ENCODE data around the gene AP5Z1.
"Not testable (repeated sequence)": the region's sequence is repeated elsewhere in the genome, so short reads cannot be mapped to it uniquely, and the experiment has no call there.

The AP5Z1 gene

DNA sequence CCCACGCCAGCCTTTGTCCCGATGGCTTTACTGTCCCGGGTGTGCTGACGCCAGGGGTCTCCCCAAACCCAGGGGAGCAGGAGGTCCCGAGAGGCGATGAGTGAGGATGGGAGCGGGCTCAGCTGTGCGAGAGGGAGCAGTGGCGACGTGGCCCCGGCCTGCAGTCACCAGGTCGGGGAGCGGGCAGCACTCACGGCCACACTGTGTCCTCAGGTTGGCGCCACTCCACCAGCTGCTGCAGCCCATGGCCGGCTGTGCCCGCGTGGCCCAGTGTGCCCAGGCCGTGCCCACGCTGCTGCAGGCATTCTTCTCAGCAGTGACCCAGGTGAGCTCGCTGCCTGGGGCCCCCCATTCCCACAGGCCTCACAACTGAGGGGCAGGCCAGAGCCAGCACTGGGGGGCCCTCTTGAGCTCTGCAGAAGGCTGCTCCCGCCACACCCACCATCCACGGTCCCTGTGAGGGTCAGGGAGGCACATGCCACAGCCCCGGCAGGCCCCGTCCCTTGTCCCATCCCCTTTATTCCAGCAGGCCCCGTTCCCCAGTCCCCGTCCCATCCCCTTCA, 13.3 kb downstream of the AP5Z1 start:
- no peak for DNase-seq

DNA sequence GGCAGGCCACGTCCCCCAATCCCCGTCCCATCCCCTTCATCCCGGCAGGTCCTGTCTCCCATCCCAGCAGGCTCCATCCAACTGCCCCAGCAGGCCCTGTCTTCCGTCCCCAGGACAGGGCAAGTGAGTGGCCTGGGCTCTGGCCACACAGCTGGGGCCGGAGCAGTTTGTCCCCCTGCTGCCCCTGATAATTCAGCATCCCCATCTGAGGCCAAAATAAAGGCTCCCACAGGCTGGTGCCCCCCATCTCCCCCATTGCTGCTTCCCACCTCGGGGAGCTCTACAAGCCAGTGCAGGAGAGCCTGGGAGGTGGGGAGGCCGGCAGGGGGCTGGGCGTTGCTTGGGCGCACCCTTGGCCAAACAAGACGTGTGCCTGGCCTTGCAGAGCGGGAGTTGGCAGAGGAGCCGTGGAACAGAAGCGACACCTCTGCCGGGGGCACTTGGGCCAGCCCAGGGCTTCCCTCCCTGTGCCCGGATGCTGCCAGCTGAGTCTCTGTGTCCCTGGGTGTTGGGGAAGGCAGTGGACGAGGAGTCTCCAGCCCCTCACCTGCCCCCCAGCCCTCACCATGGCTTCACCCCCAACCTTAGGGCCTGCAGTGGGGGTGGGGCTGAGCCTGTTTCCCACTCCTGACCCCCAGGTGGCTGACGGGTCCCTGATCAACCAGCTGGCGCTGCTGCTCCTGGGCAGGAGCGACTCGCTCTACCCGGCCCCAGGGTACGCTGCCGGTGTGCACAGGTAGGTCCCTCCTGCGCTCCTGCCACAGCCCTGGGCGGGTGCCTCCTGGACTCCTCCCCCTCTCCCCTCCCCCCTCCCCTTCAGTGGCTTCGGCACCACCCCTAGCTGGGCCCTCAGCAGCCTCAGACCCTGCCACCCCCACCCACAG, 14.0 kb downstream of the AP5Z1 start:
- no peak for DNase-seq

DNA sequence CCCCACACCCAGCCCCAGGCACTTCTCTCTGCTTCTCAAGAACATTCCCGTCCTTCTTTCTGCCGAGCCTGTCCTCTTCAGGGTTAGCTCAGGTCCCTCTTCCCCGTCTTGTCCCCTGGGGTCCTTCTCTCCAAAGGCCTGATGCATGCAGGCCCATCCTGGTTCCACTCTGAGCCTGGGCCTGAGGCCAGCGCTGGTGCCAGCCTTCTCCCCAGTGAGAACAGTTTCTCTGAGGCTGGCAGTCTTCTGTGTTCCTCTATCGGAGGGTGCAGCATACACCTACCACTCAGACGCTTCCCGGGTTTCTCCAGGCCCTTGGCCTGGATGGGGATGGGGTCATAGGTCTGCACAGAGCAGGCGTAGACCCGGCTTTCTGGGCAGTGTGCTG, 14.6 kb downstream of the AP5Z1 start:
- no peak for DNase-seq

DNA sequence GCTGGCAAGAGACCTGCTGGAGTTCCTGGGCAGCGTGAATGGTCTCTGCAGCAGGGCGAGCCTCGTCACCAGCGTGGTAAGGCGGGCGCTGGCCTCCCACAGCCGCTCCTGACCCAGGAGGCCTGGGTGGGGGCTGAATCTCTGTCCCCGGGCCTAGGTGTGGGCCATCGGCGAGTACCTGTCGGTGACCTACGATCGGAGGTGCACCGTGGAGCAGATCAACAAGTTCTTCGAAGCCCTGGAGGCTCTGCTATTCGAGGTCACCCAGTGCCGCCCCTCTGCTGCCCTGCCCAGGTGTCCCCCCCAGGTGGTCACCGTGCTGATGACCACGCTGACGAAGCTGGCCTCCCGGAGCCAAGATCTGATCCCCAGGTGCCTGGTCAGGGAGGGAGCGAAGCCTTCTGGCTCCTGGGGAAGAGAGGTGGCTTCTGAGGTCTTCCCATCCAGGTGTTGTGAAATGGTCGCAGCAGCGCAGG, 15.1 kb downstream of the AP5Z1 start:
- no peak for DNase-seq

DNA sequence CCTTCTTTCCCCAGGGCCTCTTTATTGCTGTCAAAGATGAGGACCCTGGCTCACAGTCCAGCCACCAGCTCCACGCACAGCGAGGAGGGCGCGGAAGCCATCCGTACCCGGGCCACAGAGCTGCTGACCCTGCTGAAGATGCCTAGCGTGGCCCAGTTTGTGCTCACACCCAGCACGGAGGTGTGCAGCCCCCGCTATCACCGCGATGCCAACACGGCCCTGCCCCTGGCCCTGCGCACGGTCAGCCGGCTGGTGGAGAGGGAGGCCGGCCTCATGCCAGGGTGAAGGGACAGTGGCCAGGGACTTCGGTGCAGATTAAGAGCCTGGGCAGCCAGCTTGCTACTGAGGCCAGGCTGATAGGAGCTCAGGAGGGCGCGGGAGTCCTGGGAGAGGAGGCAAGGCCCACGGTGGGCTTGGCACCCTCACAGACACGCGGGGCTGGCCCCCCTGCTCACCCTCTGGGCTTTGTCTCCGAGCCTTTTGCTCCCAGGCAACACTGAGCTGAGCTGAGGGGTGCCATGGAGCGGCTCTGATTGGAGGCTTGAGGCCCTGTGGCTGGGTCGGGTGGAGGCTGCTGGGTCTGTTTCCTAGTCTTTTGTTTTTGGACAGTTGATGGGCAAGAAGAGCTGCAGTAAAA, 15.8 kb downstream of the AP5Z1 start:
- no peak for DNase-seq

DNA sequence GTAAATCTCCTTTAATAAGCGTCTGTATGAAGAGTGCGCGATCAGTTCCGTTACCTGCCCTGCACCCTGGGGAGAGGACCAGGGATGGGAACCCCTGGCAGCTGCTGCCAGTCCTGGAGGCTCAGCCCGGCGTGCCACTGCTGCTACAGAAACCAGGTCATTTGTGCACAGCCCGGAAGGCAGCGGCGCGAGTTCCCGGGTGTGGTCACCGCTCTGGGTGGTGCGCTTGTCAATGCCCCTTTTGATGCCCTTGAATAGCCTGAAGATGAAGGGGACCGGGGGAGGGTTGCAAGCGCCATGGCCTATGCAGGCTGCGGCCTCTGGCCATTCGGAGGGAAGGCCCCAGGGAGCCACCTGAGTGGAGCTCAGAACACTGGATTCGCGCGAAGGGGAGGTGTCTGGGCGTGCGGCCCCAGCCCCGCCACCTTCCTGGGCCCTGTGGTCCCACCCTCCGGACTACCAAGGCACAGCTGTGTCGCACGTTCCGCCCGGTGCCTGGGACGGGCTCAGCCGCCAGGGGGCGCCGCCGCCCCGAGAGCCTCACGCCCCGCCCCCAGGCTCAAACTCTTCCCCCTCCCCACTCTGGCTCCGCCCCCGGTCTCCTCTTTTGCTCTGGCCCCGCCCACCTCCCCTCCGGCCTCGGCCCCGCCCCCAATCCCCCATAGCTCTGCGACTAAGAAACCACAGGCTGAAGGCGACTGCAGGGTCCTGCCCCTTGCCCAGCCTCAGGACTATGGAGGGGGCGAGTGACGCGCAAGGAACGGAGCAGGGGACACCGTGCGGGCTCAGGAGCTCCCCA, 16.5 kb downstream of the AP5Z1 start:
- no peak for DNase-seq

DNA sequence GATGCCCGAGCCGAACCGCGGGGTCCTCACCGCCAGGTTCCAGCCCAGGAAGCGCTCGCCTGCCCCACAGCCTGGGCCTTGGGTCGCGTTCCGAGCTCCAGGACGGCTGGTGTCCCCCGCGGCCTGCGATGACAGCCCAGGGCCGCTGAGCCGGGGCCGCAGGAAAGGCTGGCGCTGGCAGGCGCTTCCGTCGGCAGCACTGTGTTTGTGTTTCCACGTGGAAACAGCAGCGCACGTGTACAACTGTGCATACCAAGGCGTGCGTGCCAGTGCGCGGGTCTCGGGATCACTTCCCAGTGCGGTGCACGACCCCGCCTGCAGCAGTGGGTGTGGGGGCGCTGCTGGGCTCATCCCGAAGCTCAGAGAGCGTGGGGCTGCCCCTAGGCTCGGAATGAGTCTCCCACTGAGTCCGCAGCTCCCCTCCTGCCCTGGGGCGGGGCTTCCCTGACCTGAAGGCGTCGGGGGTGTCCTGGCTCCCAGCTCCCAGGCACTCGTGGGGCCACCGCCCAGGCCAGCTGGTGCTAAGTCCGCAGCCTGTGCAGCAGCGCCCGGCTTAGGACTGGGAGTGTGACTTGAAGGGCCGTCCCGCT, 17.2 kb downstream of the AP5Z1 start:
- DNase-seq: no peak

DNA sequence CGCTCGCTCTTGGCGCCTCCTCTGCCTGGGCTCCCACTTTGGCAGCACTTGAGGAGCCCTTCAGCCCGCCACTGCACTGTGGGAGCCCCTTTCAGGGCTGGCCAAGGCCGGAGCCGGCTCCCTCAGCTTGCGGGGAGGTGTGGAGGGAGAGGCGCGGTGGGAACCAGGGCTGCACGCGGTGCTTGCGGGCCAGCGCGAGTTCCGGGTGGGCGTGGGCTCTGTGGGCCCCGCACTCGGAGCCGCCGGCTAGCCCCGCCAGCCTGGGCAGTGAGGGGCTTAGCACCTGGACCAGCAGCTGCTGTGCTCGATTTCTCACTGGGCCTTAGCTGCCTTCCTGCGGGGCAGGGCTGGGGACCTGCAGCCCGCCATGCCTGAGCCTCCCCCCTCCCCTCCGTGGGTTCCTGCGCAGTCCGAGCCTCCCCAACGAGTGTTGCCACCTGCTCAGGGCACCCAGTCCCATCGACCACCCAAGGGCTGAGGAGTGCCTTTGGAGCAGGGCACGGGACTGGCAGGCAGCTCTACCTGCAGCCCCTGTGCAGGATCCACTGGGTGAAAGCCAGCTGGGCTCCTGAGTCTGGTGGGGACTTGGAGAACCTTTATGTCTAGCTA, 18.1 kb downstream of the AP5Z1 start:
- DNase-seq: not testable (repeated sequence)

DNA sequence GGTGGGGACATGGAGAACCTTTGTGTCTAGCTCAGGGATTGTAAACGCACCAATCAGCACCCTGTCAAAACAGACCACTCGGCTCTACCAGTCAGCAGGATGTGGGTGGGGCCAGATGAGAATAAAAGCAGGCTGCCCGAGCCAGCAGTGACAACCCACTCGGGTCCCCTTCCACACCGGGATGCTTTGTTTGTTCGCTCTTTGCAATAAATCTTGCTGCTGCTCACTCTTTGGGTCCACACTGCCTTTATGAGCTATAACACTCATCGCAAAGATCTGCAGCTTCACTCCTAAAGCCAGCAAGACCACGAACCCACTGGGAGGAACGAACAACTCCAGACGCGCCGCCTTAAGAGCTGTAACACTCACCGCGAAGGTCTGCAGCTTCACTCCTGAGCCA, 18.7 kb downstream of the AP5Z1 start:
- DNase-seq: not testable (repeated sequence)

DNA sequence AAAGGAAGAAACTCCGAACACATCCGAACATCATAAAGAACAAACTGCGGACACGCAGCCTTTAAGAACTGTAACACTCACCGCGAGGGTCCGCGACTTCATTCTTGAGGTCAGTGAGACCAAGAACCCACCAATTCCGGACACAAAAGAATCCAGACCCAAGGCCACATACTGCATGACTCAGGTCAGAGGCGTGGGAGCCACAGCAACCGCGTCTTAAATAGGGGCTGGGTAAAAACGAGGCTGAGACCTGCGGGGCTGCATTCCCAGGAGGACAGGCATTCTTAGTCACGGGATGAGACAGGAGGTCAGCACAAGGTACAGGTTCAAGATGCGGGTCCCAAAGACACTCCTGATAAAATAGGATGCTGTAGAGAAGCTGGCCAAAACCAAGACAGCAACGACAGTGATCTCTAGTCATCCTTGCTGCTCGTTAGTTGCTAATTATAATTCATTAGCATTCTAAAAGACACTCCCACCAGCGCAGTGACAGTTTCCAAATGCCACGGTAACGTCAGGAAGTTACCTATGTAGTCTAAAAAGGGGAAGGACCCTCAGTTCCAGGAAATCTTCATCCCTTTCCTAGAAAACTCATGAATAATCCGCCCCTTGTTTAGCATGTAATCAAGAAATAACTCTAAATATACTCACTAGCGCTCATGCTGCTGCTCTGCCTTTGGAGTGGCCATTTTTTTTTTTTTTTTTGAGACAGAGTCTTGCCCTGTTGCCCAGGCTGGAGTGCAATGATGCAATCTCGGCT, 19.3 kb downstream of the AP5Z1 start:
- DNase-seq: no peak

DNA sequence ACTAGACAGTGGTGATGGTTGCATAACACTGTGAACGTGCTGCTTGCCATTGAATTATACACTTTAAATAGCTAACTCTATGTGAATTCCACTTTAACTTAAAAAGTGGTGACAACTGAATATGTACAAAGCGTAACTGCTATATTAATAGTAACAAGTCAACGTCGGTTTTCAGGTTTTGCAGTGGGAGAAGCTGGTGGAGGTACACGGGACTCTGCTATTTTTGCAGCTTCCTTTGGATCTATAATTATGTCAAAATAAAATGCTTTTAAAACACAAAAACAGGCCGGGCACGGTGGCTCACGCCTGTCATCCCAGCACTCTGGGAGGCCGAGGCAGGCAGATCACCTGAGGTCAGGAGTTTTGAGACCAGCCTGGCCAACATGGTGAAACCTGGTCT, 21.0 kb downstream of the AP5Z1 start:
- no peak for DNase-seq

DNA sequence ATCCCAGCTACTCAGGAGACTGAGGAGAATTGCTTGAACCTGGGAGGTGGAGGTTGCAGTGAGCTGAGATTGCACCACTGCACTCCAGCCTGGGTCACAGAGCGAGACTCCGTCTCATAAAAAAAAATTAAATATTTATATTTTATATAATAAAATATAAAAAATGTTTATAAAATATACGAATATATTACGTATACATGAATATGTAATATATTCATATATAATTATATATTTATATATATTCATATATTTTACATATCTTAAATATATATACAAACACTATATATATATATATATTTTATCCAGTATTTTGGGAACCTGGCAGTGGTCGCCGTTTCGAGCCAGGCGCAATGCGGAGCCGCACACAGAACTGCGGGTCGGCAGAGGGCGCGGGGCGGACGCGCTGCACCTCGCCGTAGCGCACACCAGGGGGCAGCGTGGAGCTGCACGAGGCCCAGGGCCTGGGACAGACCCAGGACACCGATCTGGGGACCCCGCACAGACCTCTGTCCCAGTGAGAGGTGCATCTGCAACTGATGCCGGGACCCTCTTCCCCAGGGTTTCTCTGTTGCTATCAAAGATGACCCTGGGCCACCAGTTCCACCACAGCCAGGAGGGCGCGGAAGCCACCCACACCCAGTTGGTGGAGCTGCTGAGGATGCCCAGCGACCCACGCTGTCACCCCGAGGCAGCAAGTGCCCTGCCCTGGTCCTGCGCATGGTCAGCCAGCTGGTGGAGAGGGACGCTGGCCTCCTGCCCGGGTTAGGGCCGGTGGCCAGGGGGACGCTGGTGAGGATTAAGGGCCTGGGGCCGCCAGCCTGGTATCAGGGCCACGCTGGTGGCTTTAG, 22.7 kb downstream of the AP5Z1 start:
- DNase-seq: peak; percentile 30

DNA sequence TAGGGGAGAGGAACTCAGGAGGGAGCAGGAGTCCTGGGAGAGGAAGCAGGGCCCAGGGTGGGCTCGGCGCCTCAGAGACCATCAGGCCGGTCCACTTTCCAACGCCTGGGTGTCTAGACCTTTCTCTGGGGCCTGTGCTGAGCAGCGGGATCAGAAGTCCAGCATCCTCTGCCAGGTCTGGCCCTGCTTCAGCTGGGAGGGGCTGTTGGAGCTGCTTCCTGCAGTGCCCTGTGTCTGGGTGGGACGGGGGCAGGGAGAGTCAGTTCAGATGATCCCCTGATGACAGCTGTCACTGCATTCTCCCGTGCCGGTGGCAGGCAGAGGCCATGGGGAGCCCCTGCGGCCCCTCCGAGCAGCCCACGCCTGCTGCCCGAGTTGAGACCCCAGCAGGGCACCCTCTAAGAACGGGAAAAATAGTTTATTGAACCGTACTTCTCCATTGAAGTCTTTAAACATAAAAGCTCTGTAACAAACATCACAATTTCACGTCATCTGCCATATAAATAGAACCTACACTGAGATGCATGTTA, 23.3 kb downstream of the AP5Z1 start:
- no peak for DNase-seq

DNA sequence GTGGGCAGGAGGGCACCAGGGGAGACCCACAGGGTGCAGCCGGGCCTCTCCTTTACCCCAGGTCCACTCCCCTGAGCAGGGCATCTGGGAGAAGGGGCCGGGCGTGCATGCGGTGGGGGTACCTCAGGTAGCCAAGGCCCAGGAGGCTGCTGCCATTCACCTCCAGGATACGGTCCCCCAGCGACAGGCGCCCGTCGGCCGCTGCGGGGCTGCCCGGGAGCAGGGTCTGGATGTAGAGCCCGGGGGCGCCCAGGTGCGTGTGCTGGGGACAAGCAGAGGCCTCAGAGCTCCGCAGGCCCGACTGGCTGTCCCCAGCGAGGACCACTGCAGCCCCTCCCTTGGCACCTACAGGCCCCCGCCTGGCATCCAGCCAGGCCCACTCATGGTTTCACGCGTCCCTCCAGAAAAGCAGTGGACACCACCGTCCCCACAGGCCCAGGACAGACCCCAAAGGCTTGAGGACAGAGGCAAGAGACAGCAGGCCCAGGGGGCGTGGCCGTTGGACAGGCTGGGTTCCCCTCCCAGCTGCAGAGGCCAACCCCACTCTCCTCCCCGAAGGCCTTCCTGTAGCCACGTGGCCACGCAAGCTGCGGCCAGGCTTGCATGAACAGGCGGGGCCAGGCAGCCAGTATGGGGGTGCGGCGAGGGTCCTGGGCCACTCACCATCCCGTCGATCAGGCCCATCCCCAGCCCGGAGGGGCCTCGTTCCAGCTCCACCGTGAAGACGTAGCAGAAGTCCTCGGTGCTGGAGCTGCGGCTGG, 24.3 kb downstream of the AP5Z1 start:
- peak; percentile 43 for DNase-seq

DNA sequence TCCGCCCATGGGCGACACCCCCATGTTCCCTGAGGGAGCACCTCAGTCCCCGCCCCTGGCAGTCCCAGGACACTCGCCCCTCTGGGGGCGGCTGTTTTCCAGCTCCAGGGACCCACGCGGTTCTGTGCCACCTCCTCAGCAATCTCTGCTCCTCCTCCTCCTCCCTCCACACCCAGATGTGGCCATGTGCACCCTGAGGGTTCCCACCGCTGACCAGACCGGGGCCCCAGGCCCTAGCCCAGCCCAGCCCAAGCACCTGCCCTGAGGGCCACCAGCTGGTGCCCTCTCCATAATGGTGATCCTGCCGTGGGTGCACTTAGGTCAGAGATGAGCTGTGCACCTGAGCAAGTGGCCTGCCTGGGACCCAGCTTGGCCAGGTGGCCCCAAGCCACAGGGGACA, 25.1 kb downstream of the AP5Z1 start:
- DNase-seq: no peak

DNA sequence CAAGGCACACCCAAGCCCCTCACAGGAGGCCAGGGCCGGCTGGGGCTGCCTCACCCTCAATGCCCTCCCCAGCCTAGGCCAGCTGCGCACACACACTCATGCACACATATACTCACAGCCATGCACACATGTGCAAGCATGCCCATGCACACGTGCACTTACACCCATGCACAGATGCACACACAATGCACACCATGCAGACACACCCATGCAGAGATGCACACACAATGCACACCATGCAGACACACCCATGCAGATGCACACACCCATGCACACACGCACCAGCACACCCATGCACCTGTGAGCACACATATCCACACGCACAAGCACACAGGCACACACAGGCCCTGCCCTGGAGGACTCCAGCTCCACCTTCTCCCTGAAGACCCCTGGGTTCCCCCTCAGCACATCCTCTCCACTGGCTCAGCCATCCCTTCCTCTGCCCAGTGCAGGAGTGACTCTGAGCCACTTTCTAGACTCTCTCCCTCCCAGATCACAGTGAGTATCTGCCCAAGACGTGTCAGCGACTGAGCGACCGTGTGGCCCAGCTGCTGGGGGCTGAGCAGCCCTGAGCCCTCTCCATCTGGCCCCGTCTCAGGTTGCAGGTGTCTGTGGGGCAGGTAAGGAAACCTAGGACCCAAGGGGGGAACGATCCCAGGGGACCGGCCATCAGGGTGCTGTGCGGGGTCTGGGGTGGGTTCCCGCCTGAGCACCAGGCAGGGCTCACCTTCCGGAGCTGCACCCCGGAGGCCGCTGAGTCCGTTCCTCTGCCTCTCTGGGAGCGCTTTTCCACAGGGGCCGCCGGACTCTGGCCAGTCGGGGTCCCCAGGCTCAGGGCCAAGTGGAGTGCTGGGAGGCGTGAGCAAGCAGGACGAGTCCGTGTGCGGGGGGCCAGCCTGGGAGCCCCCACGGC, 25.8 kb downstream of the AP5Z1 start:
- DNase-seq: no peak

DNA sequence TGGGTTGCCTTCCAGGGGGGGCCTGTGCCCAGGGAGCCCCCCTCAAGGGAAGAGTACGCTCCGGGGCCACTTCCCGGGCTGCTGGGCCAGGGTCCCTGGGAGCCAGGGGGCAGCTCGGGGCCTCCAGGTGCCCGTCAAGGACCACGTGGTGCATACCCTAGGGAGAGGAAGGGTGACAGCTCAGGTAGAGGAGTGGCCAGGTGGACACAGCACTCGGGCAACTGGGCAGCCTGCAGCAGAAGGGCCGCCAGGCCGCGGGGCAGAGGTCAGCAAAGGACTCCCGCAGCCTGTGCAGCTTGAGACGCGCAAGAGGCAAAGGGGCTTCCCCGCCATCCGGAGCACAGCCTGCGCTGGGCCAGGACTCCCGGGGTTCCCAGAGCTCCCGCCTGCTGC, 26.4 kb downstream of the AP5Z1 start:
- no peak for DNase-seq

DNA sequence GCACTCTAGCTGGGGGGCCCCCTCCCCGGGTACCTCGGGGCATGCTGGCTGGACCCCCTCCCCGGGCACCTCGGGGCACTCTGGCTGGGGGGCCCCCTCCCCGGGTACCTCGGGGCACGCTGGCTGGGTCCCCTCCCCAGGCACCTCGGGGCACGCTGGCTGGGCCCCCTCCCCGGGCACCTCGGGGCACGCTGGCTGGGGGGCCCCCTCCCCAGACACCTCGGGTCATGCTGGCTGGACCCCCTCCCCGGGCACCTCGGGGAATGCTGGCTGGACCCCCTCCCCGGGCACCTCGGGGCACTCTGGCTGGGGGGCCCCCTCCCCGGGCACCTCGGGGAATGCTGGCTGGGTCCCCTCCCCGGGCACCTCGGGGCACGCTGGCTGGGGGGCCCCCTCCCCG, 27.2 kb downstream of the AP5Z1 start:
- not testable (repeated sequence) for DNase-seq

Measured in NCI-H226 (cell line).